Tibial nerve (tissue), 4 donors: ENCODE results near the gene BRD7. TPM values are rescaled to one million over a fixed set of nuclear protein-coding genes. Genes with fewer than 3 reads are reported as not detected.

Experiments
- DNase-seq, 2 donors: peaks; one replicate each; pipeline ENCODE4 v3.0.0-alpha.2; 2019; ENCODE audit warnings: low spot score in 2 of 2
- H3K27ac ChIP-seq, 4 donors: fragments of 200-600 bp; sonication (generic) in 3 of 4; one replicate each; pipeline ENCODE4 v1.5.1; 2017 to 2019; ENCODE audit warnings: mild to moderate bottlenecking in 1 of 4
- H3K27me3 ChIP-seq, 2 donors: fragments of 200-600 bp; sonication (generic) in 1 of 2; one replicate each; pipeline versions ENCODE4 v1.5.1 to v1.6.0; 2017 to 2019
- H3K36me3 ChIP-seq, 3 donors: fragments of 200-600 bp; sonication (generic); one replicate each; pipeline ENCODE4 v1.5.1; 2018 to 2019
- H3K4me1 ChIP-seq, 4 donors: fragments of 200-600 bp; sonication (generic) in 3 of 4; one replicate each; pipeline ENCODE4 v1.5.1; 2017 to 2019
- H3K4me3 ChIP-seq, 4 donors: fragments of 200-600 bp; sonication (generic) in 3 of 4; one replicate each; pipeline ENCODE4 v1.5.1; 2017 to 2019; ENCODE audit warnings: mild to moderate bottlenecking in 1 of 4, moderate library complexity in 1 of 4
- H3K9me3 ChIP-seq, 4 donors: fragments of 200-600 bp; sonication (generic) in 3 of 4; one replicate each; pipeline ENCODE4 v1.5.1; 2017 to 2019
- EP300 ChIP-seq, 2 donors: sonication (generic); formaldehyde crosslinking; IDR thresholded peaks; one replicate each; pipeline ENCODE4 v1.6.1; 2017; ENCODE audit warnings: antibody characterized with exemption in 2 of 2, mild to moderate bottlenecking in 1 of 2
- POLR2A ChIP-seq, 2 donors: fragments of 450-650 bp; IDR thresholded peaks; one replicate each; pipeline ENCODE4 v1.6.1; 2017; ENCODE audit warnings: antibody characterized with exemption in 2 of 2, mild to moderate bottlenecking in 2 of 2, moderate library complexity in 2 of 2
- WGBS, 2 donors: methylation state at CpG; one replicate each; pipeline ENCODE4 v1.1.5; 2018; 5-methylcytosine and 5-hydroxymethylcytosine counted together
- total RNA-seq, 4 donors: library from RNA; depleted of rRNA; stranded (reverse); fragments of >200 nt; gene quantifications; one replicate each; pipeline ENCODE4 v1.1.0, GENCODE V29; 2016
- TF ChIP-seq, protein P1 (sequence below), 5 experiments: fragments of 200-600 bp in 3 of 5; fragments of 450-650 bp in 2 of 5; sonication (generic) in 3 of 5; IDR thresholded peaks; one replicate each; pipeline ENCODE4 v1.5.1; 2016 to 2019; ENCODE audit warnings: antibody characterized with exemption in 5 of 5, mild to moderate bottlenecking in 3 of 5, moderate library complexity in 2 of 5

BRD7 gene
- total RNA-seq, 4 donors from 2014 or later: 35.4 to 55.7 (median 41.6) TPM

DNA sequence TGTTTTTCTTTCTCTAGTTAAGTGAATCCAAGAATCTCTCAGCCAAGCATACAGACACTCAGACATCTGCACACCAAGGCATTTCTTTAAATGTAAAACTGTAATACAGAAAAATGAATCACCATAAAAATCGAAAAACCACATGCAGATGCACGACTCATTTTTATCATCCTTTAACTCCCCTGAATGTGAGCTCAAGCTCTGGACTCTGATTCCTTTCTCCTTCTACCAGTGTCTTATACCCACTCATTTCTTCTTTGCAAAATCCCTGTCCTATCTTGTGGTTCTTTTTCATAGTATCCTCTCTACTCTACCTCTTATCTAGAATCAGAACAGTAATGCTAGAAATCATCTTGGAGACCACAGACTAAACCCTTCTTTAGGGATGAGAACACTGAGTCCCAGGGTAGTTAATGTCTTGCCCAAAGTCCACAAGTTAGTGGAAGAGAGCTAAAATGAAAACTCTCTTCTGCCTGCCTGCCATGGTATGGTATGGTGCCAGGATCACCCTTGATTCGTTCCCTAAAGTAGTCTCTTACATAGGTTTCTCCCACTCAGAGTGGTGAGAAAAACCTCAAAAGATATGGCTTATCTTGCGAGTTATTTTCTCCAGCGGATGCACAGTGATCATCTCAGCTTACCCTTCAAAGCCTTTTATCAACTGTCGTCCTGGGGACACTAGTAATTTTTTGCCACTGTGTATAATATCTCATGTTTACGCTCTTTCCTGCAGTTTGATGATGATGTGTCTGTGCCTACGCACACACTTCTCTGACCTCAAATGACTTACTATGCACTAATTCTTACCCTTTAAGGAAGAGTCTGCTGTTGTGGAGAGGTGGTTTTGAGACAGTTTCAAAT lies 30.2 kb downstream of the BRD7 start:
- Histone ChIP-seq H3K4me1 (peaks cover 0 to 46% (median 2%) of the 10 kb centered on the region in 4 donors), H3K9me3 (no peaks in the 10 kb centered on the region), H3K4me3 (no peak overlapping the region), H3K27ac (peak overlapping the region in 1 of 4 donors; percentile 0), H3K27me3 (no peaks in the 10 kb centered on the region), H3K36me3 (peaks cover 0 to 34% (median 0%) of the 10 kb centered on the region in 3 donors)
- DNase-seq: no peak
- WGBS, 2 donors: 84 to 87% methylated on average over 8 of the region's 8 CpGs
- TF ChIP-seq, protein P1, sequence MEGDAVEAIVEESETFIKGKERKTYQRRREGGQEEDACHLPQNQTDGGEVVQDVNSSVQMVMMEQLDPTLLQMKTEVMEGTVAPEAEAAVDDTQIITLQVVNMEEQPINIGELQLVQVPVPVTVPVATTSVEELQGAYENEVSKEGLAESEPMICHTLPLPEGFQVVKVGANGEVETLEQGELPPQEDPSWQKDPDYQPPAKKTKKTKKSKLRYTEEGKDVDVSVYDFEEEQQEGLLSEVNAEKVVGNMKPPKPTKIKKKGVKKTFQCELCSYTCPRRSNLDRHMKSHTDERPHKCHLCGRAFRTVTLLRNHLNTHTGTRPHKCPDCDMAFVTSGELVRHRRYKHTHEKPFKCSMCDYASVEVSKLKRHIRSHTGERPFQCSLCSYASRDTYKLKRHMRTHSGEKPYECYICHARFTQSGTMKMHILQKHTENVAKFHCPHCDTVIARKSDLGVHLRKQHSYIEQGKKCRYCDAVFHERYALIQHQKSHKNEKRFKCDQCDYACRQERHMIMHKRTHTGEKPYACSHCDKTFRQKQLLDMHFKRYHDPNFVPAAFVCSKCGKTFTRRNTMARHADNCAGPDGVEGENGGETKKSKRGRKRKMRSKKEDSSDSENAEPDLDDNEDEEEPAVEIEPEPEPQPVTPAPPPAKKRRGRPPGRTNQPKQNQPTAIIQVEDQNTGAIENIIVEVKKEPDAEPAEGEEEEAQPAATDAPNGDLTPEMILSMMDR (IDR thresholded peaks at IDR 0.05): no peak
- TF ChIP-seq POLR2A (IDR thresholded peaks at IDR 0.05): no peak
- TF ChIP-seq EP300 (IDR thresholded peaks at IDR 0.05): no peak

- Histone ChIP-seq H3K27me3 (no peaks in the 10 kb centered on the region), H3K9me3 (no peaks in the 10 kb centered on the region), H3K36me3 (peaks cover 0 to 35% (median 0%) of the 10 kb centered on the region in 3 donors), H3K27ac (peak overlapping the region in 1 of 4 donors; percentile 1), H3K4me1 (peaks cover 0 to 42% (median 2%) of the 10 kb centered on the region in 4 donors), H3K4me3 (no peak overlapping the region)
- WGBS, 2 donors: 62 to 65% methylated on average over 1 of the region's 1 CpG
- no peak for DNase-seq
- TF ChIP-seq POLR2A (IDR thresholded peaks at IDR 0.05) (no peak), EP300 (IDR thresholded peaks at IDR 0.05) (no peak)
- TF ChIP-seq, protein P1 (IDR thresholded peaks at IDR 0.05): no peak
Measured at GRCh38 chr16:50336884-50337283, 31.9 kb downstream of the BRD7 start.

GRCh38 chr16:50335196-50335958 lies 33.4 kb downstream of the BRD7 start:
- Histone ChIP-seq H3K27me3 (no peaks in the 10 kb centered on the region), H3K36me3 (peaks cover 0 to 39% (median 0%) of the 10 kb centered on the region in 3 donors), H3K4me1 (peaks cover 0 to 28% (median 0%) of the 10 kb centered on the region in 4 donors), H3K9me3 (no peaks in the 10 kb centered on the region), H3K4me3 (no peak overlapping the region), H3K27ac (peak overlapping the region in 1 of 4 donors; percentile 37)
- DNase-seq: no peak
- no peak for TF ChIP-seq EP300 (IDR thresholded peaks at IDR 0.05)
- TF ChIP-seq, protein P1 (IDR thresholded peaks at IDR 0.05): no peak
- TF ChIP-seq POLR2A (IDR thresholded peaks at IDR 0.05): no peak
- 79 to 83% methylated on average over 8 of the region's 8 CpGs for WGBS, 2 donors

DNA sequence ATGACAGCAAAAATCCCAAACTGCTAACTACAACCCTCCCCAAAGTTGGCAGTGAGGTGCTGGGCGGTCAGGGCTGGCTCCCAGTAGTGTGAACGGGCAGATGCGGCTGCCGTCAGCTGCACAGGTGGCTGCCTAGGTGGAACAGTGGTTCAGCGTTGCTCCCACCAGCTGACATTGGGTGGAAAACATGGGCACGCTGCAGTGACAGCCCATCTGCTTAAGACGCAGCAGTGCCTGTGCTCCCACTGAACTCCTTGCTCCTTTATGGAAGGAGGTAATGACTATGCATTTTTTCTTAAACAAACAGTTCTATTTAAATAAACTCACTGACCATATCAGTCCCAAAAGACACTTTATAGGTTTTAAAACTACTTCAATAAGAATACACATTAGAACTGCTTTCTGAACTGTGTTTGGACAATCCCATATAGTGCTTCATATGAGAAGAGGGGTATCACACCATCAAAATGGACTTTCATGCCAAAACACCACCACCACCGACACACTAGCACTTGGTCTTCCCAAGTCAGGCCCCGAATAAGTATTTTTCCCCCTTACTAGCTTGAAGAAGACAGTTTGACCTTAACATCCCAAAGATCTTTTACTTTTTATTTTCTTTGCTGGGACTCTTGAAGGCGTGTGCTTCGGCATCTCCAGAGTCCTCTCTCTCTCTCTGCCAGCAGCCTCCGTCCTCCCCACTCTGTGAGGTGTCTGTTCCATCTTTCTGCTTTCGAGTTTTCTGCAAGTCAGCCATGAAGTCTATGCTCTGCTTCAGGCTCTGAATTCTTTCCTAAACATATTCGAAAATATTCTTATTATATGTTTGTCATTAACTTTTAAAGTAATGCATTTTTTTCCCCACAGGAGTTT lies 34.4 kb downstream of the BRD7 start:
- Histone ChIP-seq H3K27ac (no peak overlapping the region), H3K27me3 (no peaks in the 10 kb centered on the region), H3K4me1 (peaks cover 0 to 25% (median 0%) of the 10 kb centered on the region in 4 donors), H3K36me3 (peaks cover 0 to 41% (median 0%) of the 10 kb centered on the region in 3 donors), H3K4me3 (no peak overlapping the region), H3K9me3 (no peaks in the 10 kb centered on the region)
- TF ChIP-seq, protein P1 (IDR thresholded peaks at IDR 0.05): no peak
- WGBS, 2 donors: 78 to 81% methylated on average over 14 of the region's 14 CpGs
- DNase-seq: no peak
